IgD-negative memory B cell (primary cell): ENCODE measurements around the gene PRKG2. TPM values are rescaled to one million over a fixed set of nuclear protein-coding genes. Genes with fewer than 3 reads are reported as not detected.
"Not testable (repeated sequence)": the region's sequence is repeated elsewhere in the genome, so short reads cannot be mapped to it uniquely, and the experiment has no call there.

ENCODE experiments used
- H3K27ac Mint-ChIP-seq, 3 donors: one replicate each; pipeline ENCODE4 v1.8.0; 2020 to 2022; ENCODE audit warnings: mild to moderate bottlenecking in 3 of 3, mixed read lengths in 3 of 3, moderate library complexity in 1 of 3
- H3K27me3 Mint-ChIP-seq: one replicate; pipeline ENCODE4 v1.8.0; 2021; ENCODE audit warnings: mixed read lengths
- H3K36me3 Mint-ChIP-seq: one replicate; pipeline ENCODE4 v1.8.0; 2020; ENCODE audit warnings: mild to moderate bottlenecking, mixed read lengths
- H3K4me1 Mint-ChIP-seq, 3 donors: one replicate each; pipeline ENCODE4 v1.8.0; 2020 to 2022; ENCODE audit warnings: mixed read lengths in 3 of 3, mild to moderate bottlenecking in 1 of 3
- H3K4me3 Mint-ChIP-seq, 4 donors: one replicate each; pipeline ENCODE4 v1.8.0; 2020 to 2022; ENCODE audit warnings: mild to moderate bottlenecking in 4 of 4, mixed read lengths in 4 of 4, moderate library complexity in 3 of 4
- H3K9me3 Mint-ChIP-seq, 3 donors: one replicate each; pipeline ENCODE4 v1.8.0; 2020 to 2021; ENCODE audit warnings: mixed read lengths in 3 of 3, mild to moderate bottlenecking in 1 of 3
- polyA plus RNA-seq: library from polyadenylated mRNA; unstranded; fragments of 300-500 nt; fragmentation: Illumina TruSeq; gene quantifications from one replicate; pipeline ENCODE4 v1.2.3, GENCODE V29; 2021

Gene PRKG2
- polyA plus RNA-seq, 1 donor from 2014 or later = 0.99 TPM

GRCh38 chr4:81225252-81225651, 10.2 kb upstream of the PRKG2 start:
- H3K4me3 Mint-ChIP-seq = no peak overlapping the region
- H3K4me1 Mint-ChIP-seq = no peaks in the 10 kb centered on the region
- peaks cover 0 to 5% (median 1%) of the 10 kb centered on the region in 3 donors for H3K9me3 Mint-ChIP-seq
- no peaks in the 10 kb centered on the region for H3K36me3 Mint-ChIP-seq
- no peak overlapping the region for H3K27ac Mint-ChIP-seq
- no peaks in the 10 kb centered on the region for H3K27me3 Mint-ChIP-seq

DNA sequence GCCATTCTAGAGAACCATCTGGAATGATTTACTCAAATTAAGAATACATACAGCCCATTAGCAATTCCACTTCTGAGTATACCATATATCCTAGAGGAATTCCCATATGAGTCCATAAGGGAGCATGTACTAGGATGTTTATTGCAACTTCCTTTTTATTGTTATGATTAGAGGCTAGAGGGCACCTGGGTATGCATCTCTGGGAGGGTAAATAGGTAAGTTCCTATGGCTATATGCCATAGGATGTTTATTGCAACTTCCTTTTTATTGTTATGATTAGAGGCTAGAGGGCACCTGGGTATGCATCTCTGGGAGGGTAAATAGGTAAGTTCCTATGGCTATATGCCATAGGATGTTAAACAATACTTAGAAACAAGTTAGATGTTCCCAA, 7.1 kb upstream of the PRKG2 start:
- H3K4me1 Mint-ChIP-seq, H3K27me3 Mint-ChIP-seq, H3K36me3 Mint-ChIP-seq, H3K27ac Mint-ChIP-seq, H3K4me3 Mint-ChIP-seq, H3K9me3 Mint-ChIP-seq: not testable (repeated sequence)

DNA sequence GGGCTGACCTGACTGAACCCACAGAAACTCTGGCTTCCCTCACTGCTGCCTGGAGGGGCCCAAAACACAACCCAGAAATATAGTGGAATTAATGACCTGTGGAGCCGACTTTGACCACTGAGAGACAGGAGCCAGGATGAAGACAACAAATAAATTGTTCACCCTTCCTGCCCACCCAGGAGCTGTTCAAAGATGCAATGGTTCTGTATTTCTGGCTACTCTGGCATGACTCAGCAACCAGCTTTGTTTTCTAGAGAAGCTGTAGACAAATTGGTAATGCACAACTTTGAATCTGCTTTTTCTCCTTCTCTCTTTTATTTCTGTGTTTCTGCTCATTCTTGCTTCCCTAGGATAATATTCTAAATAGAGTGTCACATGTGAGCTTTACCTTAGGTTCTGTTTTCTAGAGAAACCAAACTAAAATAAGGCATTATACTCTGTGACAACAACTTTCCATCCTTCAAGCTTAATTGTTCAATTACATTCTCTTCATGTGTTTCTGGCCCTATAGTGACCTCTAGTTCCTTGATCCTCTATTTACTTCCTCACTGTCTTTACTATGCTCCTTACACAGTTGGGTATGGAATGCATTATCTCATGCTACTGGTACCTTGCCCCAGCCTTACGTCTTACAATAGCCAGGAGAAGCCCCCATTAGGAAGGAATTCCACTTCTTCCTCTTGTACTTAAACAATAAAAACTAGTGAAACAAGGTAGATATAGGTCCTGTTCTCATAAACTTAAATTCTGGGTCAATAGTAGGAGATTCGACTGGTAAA, 6.5 kb upstream of the PRKG2 start:
- H3K27ac Mint-ChIP-seq = no peak overlapping the region
- no peaks in the 10 kb centered on the region for H3K36me3 Mint-ChIP-seq
- peaks cover 0 to 4% (median 2%) of the 10 kb centered on the region in 3 donors for H3K9me3 Mint-ChIP-seq
- H3K27me3 Mint-ChIP-seq = peaks cover 7% of the 10 kb centered on the region
- H3K4me3 Mint-ChIP-seq = no peak overlapping the region
- no peaks in the 10 kb centered on the region for H3K4me1 Mint-ChIP-seq

GRCh38 chr4:81220271-81220670, 5.2 kb upstream of the PRKG2 start:
- H3K4me3 Mint-ChIP-seq = no peak overlapping the region
- H3K27ac Mint-ChIP-seq = no peak overlapping the region
- H3K9me3 Mint-ChIP-seq = peaks cover 0 to 4% (median 2%) of the 10 kb centered on the region in 3 donors
- H3K27me3 Mint-ChIP-seq = peaks cover 15% of the 10 kb centered on the region
- H3K36me3 Mint-ChIP-seq = no peaks in the 10 kb centered on the region
- peaks cover 0 to 3% (median 2%) of the 10 kb centered on the region in 3 donors for H3K4me1 Mint-ChIP-seq

DNA sequence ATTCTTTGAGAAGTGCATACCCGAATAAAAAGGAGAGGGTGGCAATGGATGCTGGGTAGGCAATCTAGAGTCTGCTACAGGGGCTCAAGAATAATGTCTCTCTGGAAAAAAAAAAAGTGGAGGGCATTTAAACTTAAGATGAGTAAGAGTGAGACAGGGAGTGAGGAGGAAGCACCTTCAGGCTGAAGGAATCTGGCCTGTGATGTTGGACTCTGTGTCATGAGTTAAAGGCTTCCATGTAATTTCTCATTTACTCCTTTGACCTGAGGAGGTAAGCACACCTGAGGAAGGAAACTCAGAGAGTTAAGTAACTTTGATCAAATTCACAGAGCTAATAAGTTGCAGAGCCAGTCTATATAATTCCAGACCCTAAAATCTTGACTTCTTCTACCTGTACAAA, 3.2 kb upstream of the PRKG2 start:
- no peak overlapping the region for H3K27ac Mint-ChIP-seq
- H3K4me1 Mint-ChIP-seq = peaks cover 0 to 5% (median 3%) of the 10 kb centered on the region in 3 donors
- H3K4me3 Mint-ChIP-seq = no peak overlapping the region
- H3K9me3 Mint-ChIP-seq = peaks cover 0 to 4% (median 0%) of the 10 kb centered on the region in 3 donors
- H3K36me3 Mint-ChIP-seq = no peaks in the 10 kb centered on the region
- peaks cover 22% of the 10 kb centered on the region for H3K27me3 Mint-ChIP-seq

- peaks cover 0 to 4% (median 0%) of the 10 kb centered on the region in 3 donors for H3K9me3 Mint-ChIP-seq
- H3K4me1 Mint-ChIP-seq = peaks cover 0 to 5% (median 3%) of the 10 kb centered on the region in 3 donors
- no peak overlapping the region for H3K4me3 Mint-ChIP-seq
- no peak overlapping the region for H3K27ac Mint-ChIP-seq
- peaks cover 22% of the 10 kb centered on the region for H3K27me3 Mint-ChIP-seq
- H3K36me3 Mint-ChIP-seq = no peaks in the 10 kb centered on the region
Observed at GRCh38 chr4:81217779-81218178, 2.8 kb upstream of the PRKG2 start.

- Mint-ChIP-seq H3K4me3 (peak overlapping the region in 2 of 4 donors; percentile 2 to 74), H3K4me1 (peaks cover 0 to 5% (median 3%) of the 10 kb centered on the region in 3 donors), H3K27me3 (peaks cover 22% of the 10 kb centered on the region), H3K36me3 (no peaks in the 10 kb centered on the region), H3K27ac (peak overlapping the region in 1 of 3 donors; percentile 16), H3K9me3 (peaks cover 0 to 4% (median 0%) of the 10 kb centered on the region in 3 donors)
Observed at GRCh38 chr4:81215931-81216330, 909 bp upstream of the PRKG2 start.

GRCh38 chr4:81214144-81214880, 710 bp downstream of the PRKG2 start:
- H3K4me3 Mint-ChIP-seq = peak overlapping the region in 3 of 4 donors; percentile 29 to 77 (median 59)
- H3K4me1 Mint-ChIP-seq = peaks cover 0 to 5% (median 3%) of the 10 kb centered on the region in 3 donors
- no peaks in the 10 kb centered on the region for H3K36me3 Mint-ChIP-seq
- peaks cover 0 to 6% (median under 1%) of the 10 kb centered on the region in 3 donors for H3K9me3 Mint-ChIP-seq
- no peak overlapping the region for H3K27ac Mint-ChIP-seq
- peaks cover 22% of the 10 kb centered on the region for H3K27me3 Mint-ChIP-seq

DNA sequence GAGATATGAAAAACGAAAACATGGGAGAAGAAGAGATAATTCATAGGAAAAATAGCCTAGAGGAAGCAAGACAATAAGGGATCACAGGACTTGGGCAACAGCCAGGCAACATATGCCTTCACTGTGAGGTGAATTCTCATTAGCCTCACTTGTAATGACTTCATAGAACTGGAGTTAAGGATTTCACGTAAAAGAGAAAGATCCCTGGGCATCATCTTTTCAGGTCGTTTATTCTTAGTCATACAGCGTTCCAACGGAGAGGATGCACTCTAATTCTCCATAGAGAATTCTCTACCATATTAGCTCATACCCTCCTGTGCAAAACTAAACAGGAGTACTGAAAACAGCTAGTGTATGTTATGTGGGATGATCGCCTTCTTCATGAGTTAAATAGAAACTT, 1.4 kb downstream of the PRKG2 start:
- H3K27ac Mint-ChIP-seq = no peak overlapping the region
- H3K4me3 Mint-ChIP-seq = no peak overlapping the region
- no peaks in the 10 kb centered on the region for H3K36me3 Mint-ChIP-seq
- H3K4me1 Mint-ChIP-seq = peaks cover 0 to 5% (median 3%) of the 10 kb centered on the region in 3 donors
- H3K9me3 Mint-ChIP-seq = peaks cover 0 to 5% (median 2%) of the 10 kb centered on the region in 3 donors
- H3K27me3 Mint-ChIP-seq = peaks cover 21% of the 10 kb centered on the region

GRCh38 chr4:81211956-81212355, 3.1 kb downstream of the PRKG2 start:
- Mint-ChIP-seq H3K9me3 (peaks cover 0 to 5% (median 2%) of the 10 kb centered on the region in 3 donors), H3K4me3 (no peak overlapping the region), H3K27me3 (peaks cover 20% of the 10 kb centered on the region), H3K4me1 (peaks cover 0 to 5% (median 3%) of the 10 kb centered on the region in 3 donors), H3K36me3 (no peaks in the 10 kb centered on the region), H3K27ac (no peak overlapping the region)

DNA sequence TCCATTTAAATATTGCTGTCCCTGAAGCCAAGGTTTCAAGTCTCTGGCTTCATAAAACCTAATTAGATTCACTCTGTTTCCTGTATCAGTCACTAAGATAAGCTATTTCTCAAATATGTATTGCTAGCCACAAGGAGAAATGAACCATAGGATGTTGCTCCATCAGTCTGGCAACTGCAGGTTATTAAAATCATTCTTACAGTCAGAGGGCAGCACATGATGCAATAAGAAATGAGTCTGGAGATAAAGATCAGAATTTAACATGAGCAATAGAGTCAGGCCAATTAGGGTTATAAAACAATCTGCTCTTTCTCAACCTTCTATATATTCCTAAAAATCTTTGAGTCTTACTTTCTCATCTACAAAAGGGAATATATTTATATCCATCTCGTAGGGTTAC, 7.2 kb downstream of the PRKG2 start:
- Mint-ChIP-seq H3K9me3 (peaks cover 0 to 5% (median 2%) of the 10 kb centered on the region in 3 donors), H3K4me1 (no peaks in the 10 kb centered on the region), H3K36me3 (no peaks in the 10 kb centered on the region), H3K27ac (no peak overlapping the region), H3K4me3 (no peak overlapping the region), H3K27me3 (peaks cover 11% of the 10 kb centered on the region)

DNA sequence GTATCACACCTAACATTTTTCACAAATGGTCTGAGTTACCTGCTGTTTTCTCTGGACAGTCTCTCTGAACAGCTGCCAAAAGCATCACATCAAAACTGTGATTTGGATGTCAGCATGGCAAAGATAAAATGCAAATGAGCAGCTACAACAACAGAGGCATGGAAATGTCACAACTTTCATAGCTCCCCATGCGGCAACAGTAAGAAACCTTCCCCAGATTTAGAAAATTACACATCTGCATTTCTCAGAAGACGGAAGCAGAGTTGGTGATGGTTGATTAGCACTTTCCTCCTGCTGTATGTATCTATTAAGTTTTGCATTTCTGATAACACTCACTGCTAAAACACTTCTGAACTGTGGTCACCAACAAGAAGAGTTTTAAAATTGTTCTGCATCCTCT, 9.7 kb downstream of the PRKG2 start:
- Mint-ChIP-seq H3K4me3 (no peak overlapping the region), H3K27ac (no peak overlapping the region), H3K4me1 (no peaks in the 10 kb centered on the region), H3K9me3 (peaks cover 0 to 4% (median 2%) of the 10 kb centered on the region in 3 donors), H3K27me3 (peaks cover 11% of the 10 kb centered on the region), H3K36me3 (no peaks in the 10 kb centered on the region)

DNA sequence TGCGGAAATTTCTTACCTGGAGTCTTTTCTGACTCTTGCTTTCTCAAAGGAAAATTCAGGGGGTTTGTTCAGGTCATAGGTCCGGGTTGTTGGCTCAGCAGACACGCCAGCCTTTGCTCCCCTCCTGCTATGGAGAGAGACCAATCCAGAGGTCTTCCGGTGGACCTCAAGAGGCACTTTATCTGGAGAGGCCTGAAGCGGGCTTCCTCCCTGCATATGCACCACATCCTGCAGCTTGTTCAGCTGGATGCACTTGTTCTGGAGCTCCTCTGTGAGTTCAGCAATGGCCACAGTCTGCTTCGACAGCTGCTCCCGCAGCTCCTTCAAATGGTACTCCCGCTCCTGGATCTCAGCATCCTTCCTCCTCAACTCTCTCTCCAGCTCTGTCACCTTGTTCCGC, 10.5 kb downstream of the PRKG2 start:
- peaks cover 0 to 2% (median 2%) of the 10 kb centered on the region in 3 donors for H3K9me3 Mint-ChIP-seq
- peaks cover 11% of the 10 kb centered on the region for H3K27me3 Mint-ChIP-seq
- no peaks in the 10 kb centered on the region for H3K36me3 Mint-ChIP-seq
- no peaks in the 10 kb centered on the region for H3K4me1 Mint-ChIP-seq
- H3K4me3 Mint-ChIP-seq = no peak overlapping the region
- H3K27ac Mint-ChIP-seq = no peak overlapping the region

DNA sequence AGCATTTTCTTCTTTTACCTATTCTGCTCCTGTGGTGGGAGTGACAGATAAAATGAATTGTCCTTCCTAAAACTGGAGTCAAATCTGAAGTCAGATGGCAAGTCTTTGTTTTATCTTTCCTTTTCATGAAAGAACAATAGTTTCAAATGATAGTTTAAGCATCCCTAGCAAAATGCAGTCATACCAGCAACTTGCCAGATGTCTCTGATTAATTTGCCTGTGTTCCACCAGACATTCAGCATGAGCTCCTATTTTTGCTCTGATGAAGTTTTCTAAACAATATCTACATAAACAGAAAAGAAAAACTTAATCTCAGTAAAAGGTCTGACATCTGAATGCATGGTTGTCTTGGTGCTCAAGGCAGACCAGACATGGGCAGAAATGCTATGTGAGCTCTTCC, 15.2 kb downstream of the PRKG2 start:
- no peaks in the 10 kb centered on the region for H3K4me1 Mint-ChIP-seq
- H3K27me3 Mint-ChIP-seq = no peaks in the 10 kb centered on the region
- H3K27ac Mint-ChIP-seq = no peak overlapping the region
- H3K36me3 Mint-ChIP-seq = no peaks in the 10 kb centered on the region
- H3K4me3 Mint-ChIP-seq = no peak overlapping the region
- H3K9me3 Mint-ChIP-seq = peaks cover 0 to 2% (median 0%) of the 10 kb centered on the region in 3 donors

DNA sequence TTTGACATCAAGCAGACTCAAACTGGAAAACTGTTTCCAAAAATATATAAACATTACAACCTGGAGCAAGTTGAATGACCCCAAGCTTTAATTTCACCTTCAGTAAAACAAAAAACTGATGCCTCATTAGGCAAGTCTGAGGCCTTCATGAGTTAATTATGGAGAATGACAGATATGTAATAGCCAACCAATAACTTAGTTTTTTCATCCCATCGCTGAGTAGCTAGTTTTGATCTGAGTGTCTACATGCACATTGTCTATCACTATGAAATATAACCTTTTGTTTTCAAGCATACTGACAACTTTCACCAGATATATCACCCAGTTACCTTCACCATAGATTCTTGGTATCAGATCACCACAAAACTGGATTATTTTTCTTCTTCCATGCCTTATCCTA, 16.4 kb downstream of the PRKG2 start:
- Mint-ChIP-seq H3K9me3 (peaks cover 0 to 2% (median 0%) of the 10 kb centered on the region in 3 donors), H3K4me1 (no peaks in the 10 kb centered on the region), H3K27ac (no peak overlapping the region), H3K36me3 (no peaks in the 10 kb centered on the region), H3K4me3 (no peak overlapping the region), H3K27me3 (no peaks in the 10 kb centered on the region)
